Muscle of leg (tissue), 11 donors: ENCODE results near the gene VWCE. TPM values are rescaled to one million over a fixed set of nuclear protein-coding genes. Genes with fewer than 3 reads are reported as not detected.

ENCODE experiments used
- DNase-seq: peaks from one replicate; pipeline ENCODE4 v3.0.0; 2013
- H3K27ac ChIP-seq: one replicate; pipeline ENCODE4 v1.5.1; 2013; ENCODE audit warnings: mild to moderate bottlenecking, low read length, control low read depth
- H3K27me3 ChIP-seq: one replicate; pipeline ENCODE4 v1.6.1; 2013; ENCODE audit warnings: low read length; ENCODE audit not compliant: control insufficient read depth, insufficient read depth
- H3K36me3 ChIP-seq: one replicate; pipeline ENCODE4 v1.6.1; 2013; ENCODE audit warnings: low read length; ENCODE audit not compliant: control insufficient read depth, insufficient read depth
- H3K4me1 ChIP-seq: one replicate; pipeline ENCODE4 v1.6.1; 2013; ENCODE audit warnings: low read length; ENCODE audit not compliant: control insufficient read depth, insufficient read depth
- H3K4me3 ChIP-seq: one replicate; pipeline ENCODE4 v1.5.1; 2013; ENCODE audit warnings: low read length, control low read depth
- H3K9me3 ChIP-seq: replicated peaks from 2 replicates; pipeline ENCODE4 v1.6.1; 2013; ENCODE audit warnings: low read depth, low read length; ENCODE audit not compliant: control insufficient read depth
- WGBS: methylation state at CpG from one replicate; pipeline ENCODE4 v1.1.5; 2013; ENCODE audit warnings: missing lambda C conversion rate; ENCODE audit not compliant: insufficient coverage; 5-methylcytosine and 5-hydroxymethylcytosine counted together
- polyA plus RNA-seq, 8 donors: library from polyadenylated mRNA; unstranded; fragments of 120-200 nt; gene quantifications; one replicate each; pipeline versions ENCODE4 v1.2.1 to v1.2.3, GENCODE V29; 2013; ENCODE audit warnings: inconsistent platforms in 1 of 8, low replicate concordance in 1 of 8; ENCODE audit not compliant: insufficient read length in 8 of 8, insufficient read depth in 1 of 8
- total RNA-seq: library from RNA; stranded (reverse); fragments of 120-200 nt; gene quantifications from one replicate; pipeline ENCODE4 v1.2.4, GENCODE V29; 2013

VWCE gene
- total and polyA plus RNA-seq, 9 donors = 3.3 to 10.2 (median 5.0) TPM

DNA sequence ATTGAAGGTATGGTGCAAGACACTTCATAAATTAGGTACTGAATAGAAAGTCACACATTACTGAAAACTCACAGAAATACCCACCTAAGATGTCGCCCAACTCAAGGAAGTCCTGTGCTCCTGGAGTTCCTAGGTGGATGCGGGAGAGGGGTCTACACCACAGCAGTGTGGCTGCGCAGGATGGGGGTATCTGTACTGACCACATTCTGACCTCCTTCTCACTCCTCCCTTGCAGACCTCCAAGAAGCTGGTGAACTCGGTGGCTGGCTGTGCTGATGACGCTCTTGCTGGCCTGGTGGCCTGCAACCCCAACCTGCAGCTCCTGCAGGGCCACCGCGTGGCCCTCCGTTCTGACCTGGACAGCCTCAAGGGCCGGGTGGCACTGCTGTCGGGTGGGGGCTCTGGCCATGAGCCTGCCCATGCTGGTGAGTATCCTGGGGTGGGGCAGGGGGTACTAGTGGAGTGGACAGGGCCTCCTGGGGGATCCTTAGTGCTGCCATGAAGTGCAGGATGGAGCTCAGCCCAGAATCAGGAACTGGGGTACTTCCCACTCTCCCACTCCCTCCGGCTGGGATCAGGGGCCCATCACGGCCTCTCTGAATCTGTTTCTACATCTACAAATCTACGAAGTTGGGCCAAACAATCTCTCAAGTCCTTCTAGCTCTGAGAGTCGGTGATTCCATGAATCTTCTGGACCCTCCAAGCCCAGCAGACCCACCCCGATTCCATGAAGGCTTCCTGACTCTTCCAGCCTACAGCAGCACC is 42.8 kb upstream of the VWCE start:
- H3K27ac ChIP-seq = no peak overlapping the region
- DNase-seq = no peak
- H3K27me3 ChIP-seq = no peaks in the 10 kb centered on the region
- peaks cover 30% of the 10 kb centered on the region for H3K36me3 ChIP-seq
- WGBS = 90% methylated on average over 11 of the region's 15 CpGs
- H3K9me3 ChIP-seq = no peaks in the 10 kb centered on the region
- no peak overlapping the region for H3K4me3 ChIP-seq
- H3K4me1 ChIP-seq = peaks cover 13% of the 10 kb centered on the region

GRCh38 chr11:61336171-61336935 is 41.2 kb upstream of the VWCE start:
- Histone ChIP-seq H3K36me3 (peaks cover 22% of the 10 kb centered on the region), H3K9me3 (no peaks in the 10 kb centered on the region), H3K27ac (no peak overlapping the region), H3K27me3 (no peaks in the 10 kb centered on the region), H3K4me3 (no peak overlapping the region), H3K4me1 (peaks cover 20% of the 10 kb centered on the region)
- DNase-seq = peak; percentile 80
- WGBS = 16% methylated on average over 6 of the region's 8 CpGs

- 67% methylated on average over 1 of the region's 1 CpG for WGBS
- H3K4me1 ChIP-seq = peaks cover 23% of the 10 kb centered on the region
Observed at GRCh38 chr11:61335355-61335710, 40.2 kb upstream of the VWCE start.

GRCh38 chr11:61334434-61335354 is 39.6 kb upstream of the VWCE start:
- Histone ChIP-seq H3K27ac (no peak overlapping the region), H3K9me3 (no peaks in the 10 kb centered on the region), H3K4me3 (no peak overlapping the region), H3K4me1 (peaks cover 23% of the 10 kb centered on the region), H3K36me3 (peaks cover 20% of the 10 kb centered on the region), H3K27me3 (no peaks in the 10 kb centered on the region)
- 81% methylated on average over 15 of the region's 16 CpGs for WGBS
- DNase-seq = peak; percentile 19

More at GRCh38 chr11:61335355-61335710, 40.2 kb upstream of the VWCE start:
- DNase-seq = no peak
- no peak overlapping the region for H3K27ac ChIP-seq
- no peaks in the 10 kb centered on the region for H3K9me3 ChIP-seq
- no peaks in the 10 kb centered on the region for H3K27me3 ChIP-seq
- peaks cover 18% of the 10 kb centered on the region for H3K36me3 ChIP-seq
- H3K4me3 ChIP-seq = no peak overlapping the region

DNA sequence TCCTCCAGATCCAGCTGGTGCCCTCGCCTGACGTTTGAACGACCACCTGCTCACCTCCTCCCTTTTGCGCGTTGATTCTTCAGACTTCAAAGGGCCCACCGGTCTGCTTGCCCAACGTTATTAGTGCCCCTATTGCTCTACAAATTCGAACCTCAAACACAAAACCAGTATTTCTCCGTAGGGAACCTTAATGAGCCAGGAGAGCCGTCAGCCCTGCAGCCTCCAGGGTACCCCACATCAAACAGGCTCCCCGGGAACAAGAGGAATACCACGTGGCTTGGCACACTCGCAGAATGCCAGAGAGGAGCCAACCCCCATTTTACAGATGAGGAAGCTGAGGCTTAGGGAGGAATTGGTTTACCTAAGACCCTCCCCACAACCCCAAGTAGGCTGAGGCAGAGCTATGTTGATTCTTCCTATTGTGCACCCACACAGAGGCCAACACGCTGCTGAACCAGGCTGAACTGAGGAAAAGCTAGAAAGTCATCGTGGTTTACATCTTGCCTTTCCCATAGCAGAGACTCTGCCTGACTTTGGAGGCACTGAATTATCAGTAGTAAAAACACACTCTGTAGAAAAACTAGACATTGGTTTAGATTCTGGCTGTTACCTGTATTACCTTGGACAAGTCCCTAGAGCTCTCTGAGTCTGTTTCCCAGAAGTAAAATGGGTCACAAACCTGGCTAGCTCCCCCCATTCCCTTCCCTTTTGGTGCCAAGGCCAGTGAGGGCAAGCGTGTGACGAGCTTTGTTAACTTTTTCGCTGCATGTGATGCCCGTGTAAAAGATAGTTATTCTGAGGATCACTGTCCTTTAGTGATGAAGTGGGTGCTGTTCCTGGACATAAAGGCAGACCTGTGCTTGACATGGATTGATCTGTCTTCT is 38.7 kb upstream of the VWCE start:
- Histone ChIP-seq H3K27ac (peak overlapping the region; percentile 97), H3K4me3 (peak overlapping the region; percentile 80), H3K4me1 (peaks cover 25% of the 10 kb centered on the region), H3K36me3 (peaks cover 22% of the 10 kb centered on the region), H3K27me3 (no peaks in the 10 kb centered on the region), H3K9me3 (no peaks in the 10 kb centered on the region)
- peak; percentile 31 for DNase-seq
- WGBS = 0% methylated on average over 10 of the region's 19 CpGs

GRCh38 chr11:61332797-61333549 is 37.9 kb upstream of the VWCE start, which contains the start of the genes DDB1 and TKFC:
Gene DDB1 (minus strand): TSS chr11:61333105. CDS start chr11:61332968, 137 bp downstream.
Gene TKFC (plus strand): TSS chr11:61333228. CDS start chr11:61334729, 1,501 bp downstream.
- Histone ChIP-seq H3K9me3 (no peaks in the 10 kb centered on the region), H3K27me3 (no peaks in the 10 kb centered on the region), H3K36me3 (peaks cover 18% of the 10 kb centered on the region), H3K4me1 (peaks cover 25% of the 10 kb centered on the region), H3K27ac (peak within 1 kb of the TSS; percentile 97), H3K4me3 (peak within 1 kb of the TSS; percentile 80)
- under 1% methylated on average over 71 of the region's 81 CpGs for WGBS
- peak; percentile 98 for DNase-seq

DNA sequence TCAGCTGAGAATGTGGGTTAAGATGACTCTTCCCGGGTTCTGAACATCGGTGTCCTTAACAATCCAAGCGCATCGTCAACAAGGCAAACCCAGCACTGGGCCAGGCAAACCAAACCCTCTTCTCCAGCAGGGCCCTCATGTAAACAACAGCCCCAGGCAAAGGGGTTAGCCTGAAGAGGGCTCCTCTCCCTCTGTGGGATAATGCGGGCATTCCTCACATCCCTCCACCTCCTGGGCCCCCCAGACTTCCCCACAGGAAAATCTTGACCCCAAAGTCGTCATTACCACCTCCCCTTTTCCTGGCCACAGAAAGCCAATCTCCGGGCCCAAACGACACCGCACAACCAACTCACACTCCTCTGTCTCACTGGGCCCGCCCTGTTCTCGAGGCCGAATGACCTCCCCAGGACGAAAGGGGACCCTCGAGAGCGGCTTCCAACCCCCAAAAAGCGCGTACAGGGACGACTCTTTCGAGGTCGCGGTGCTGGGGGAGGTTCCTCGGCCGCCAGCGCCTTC is 37.2 kb upstream of the VWCE start:
- peaks cover 25% of the 10 kb centered on the region for H3K4me1 ChIP-seq
- H3K9me3 ChIP-seq = no peaks in the 10 kb centered on the region
- peak overlapping the region; percentile 80 for H3K4me3 ChIP-seq
- peak overlapping the region; percentile 88 for H3K27ac ChIP-seq
- 0% methylated on average over 22 of the region's 24 CpGs for WGBS
- peak; percentile 31 for DNase-seq
- no peaks in the 10 kb centered on the region for H3K27me3 ChIP-seq
- peaks cover 24% of the 10 kb centered on the region for H3K36me3 ChIP-seq

DNA sequence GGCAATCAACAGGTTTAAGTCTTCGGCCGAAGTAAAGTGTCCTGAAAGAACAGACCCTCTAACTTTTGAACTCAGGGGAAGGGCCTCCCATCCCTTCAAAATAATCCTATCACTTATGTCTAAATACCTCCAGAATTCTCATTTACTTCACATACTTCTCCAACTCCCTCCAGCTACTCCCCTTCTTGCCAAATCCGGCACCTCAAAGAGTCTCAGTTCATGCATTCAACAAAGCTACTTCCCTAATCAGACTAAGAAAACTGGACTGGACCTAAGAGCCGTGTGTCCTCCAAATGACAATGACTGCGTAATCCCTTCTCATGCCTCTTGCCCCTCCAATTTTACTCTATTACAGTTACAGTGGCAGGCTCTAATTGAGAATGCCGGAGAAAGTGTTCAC is 36.5 kb upstream of the VWCE start:
- Histone ChIP-seq H3K4me1 (peaks cover 25% of the 10 kb centered on the region), H3K27me3 (no peaks in the 10 kb centered on the region), H3K36me3 (peaks cover 30% of the 10 kb centered on the region), H3K27ac (no peak overlapping the region), H3K9me3 (no peaks in the 10 kb centered on the region), H3K4me3 (peak overlapping the region; percentile 80)
- WGBS = 73% methylated on average over 6 of the region's 6 CpGs
- DNase-seq = no peak
